Neutrophil (primary cell): ENCODE results near the gene C3orf52.

ENCODE experiments used
- H3K27ac ChIP-seq: fragments of 200-600 bp; sonication (generic); 2 replicates; pipeline ENCODE4 v1.5.1; 2016; ENCODE audit warnings: mild to moderate bottlenecking, moderate library complexity
- H3K27me3 ChIP-seq: fragments of 200-600 bp; sonication (generic); 2 replicates; pipeline ENCODE4 v1.6.0; 2016; ENCODE audit warnings: mild to moderate bottlenecking
- H3K36me3 ChIP-seq: fragments of 200-600 bp; sonication (generic); 2 replicates; pipeline ENCODE4 v1.5.1; 2017
- H3K4me1 ChIP-seq, 2 experiments: fragments of 200-600 bp in 1 of 2; sonication (generic) in 1 of 2; 1 replicate in 1 of 2; 2 replicates in 1 of 2; pipeline versions ENCODE4 v1.5.1 to v1.6.1; 2013 to 2016; ENCODE audit warnings: low read depth in 1 of 2, low read length in 1 of 2, mild to moderate bottlenecking in 1 of 2, moderate library complexity in 1 of 2; ENCODE audit not compliant: control insufficient read depth in 1 of 2, insufficient read depth in 1 of 2
- H3K4me3 ChIP-seq, 2 experiments: fragments of 200-600 bp in 1 of 2; sonication (generic) in 1 of 2; 1 replicate in 1 of 2; 2 replicates in 1 of 2; pipeline ENCODE4 v1.5.1; 2013 to 2016; ENCODE audit warnings: low read depth in 1 of 2, low read length in 1 of 2, mild to moderate bottlenecking in 1 of 2, moderate library complexity in 1 of 2
- H3K9me3 ChIP-seq: fragments of 200-600 bp; sonication (generic); 2 replicates; pipeline ENCODE4 v1.5.1; 2016
- TF ChIP-seq, protein P1 (sequence below): fragments of 200-600 bp; sonication (generic); IDR thresholded peaks from 2 replicates; pipeline ENCODE4 v1.5.1; 2016; ENCODE audit warnings: antibody characterized with exemption

The C3orf52 gene

GRCh38 chr3:112046599-112046998, 39.6 kb upstream of the C3orf52 start:
- H3K4me3 ChIP-seq, result no peak overlapping the region
- H3K27ac ChIP-seq, result no peak overlapping the region
- no peaks in the 10 kb centered on the region for H3K27me3 ChIP-seq
- no peaks in the 10 kb centered on the region for H3K36me3 ChIP-seq
- TF ChIP-seq, protein P1, sequence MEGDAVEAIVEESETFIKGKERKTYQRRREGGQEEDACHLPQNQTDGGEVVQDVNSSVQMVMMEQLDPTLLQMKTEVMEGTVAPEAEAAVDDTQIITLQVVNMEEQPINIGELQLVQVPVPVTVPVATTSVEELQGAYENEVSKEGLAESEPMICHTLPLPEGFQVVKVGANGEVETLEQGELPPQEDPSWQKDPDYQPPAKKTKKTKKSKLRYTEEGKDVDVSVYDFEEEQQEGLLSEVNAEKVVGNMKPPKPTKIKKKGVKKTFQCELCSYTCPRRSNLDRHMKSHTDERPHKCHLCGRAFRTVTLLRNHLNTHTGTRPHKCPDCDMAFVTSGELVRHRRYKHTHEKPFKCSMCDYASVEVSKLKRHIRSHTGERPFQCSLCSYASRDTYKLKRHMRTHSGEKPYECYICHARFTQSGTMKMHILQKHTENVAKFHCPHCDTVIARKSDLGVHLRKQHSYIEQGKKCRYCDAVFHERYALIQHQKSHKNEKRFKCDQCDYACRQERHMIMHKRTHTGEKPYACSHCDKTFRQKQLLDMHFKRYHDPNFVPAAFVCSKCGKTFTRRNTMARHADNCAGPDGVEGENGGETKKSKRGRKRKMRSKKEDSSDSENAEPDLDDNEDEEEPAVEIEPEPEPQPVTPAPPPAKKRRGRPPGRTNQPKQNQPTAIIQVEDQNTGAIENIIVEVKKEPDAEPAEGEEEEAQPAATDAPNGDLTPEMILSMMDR, result no peak
- peaks cover 0 to 4% of the 10 kb centered on the region in 2 experiments for H3K4me1 ChIP-seq
- H3K9me3 ChIP-seq, result no peaks in the 10 kb centered on the region

DNA sequence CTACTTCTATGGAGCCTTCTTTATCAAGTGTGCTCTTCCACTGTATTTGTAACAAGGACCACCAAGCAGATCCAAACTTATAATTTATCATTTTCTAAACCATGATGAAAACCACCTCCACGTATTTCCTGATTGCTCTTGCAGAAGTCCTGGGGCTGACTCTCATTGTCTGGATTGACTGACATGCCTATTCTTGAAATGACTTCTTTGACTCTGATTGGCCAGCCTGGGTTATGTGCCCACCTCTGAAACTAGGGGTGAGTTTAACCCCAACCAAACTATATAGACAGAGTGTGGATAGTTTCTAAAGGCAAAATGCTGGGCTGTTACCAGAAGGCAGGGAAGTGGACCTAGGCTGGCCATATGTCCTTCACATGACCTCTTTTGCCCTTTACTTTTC, 38.9 kb upstream of the C3orf52 start:
- TF ChIP-seq, protein P1, result no peak
- H3K4me1 ChIP-seq, result peaks cover 0 to 4% of the 10 kb centered on the region in 2 experiments
- H3K27me3 ChIP-seq, result no peaks in the 10 kb centered on the region
- no peak overlapping the region for H3K4me3 ChIP-seq
- no peaks in the 10 kb centered on the region for H3K9me3 ChIP-seq
- H3K27ac ChIP-seq, result no peak overlapping the region
- H3K36me3 ChIP-seq, result no peaks in the 10 kb centered on the region

GRCh38 chr3:112048911-112049310, 37.3 kb upstream of the C3orf52 start:
- H3K27ac ChIP-seq, result no peak overlapping the region
- TF ChIP-seq, protein P1, result no peak
- H3K4me3 ChIP-seq, result no peak overlapping the region
- no peaks in the 10 kb centered on the region for H3K27me3 ChIP-seq
- no peaks in the 10 kb centered on the region for H3K9me3 ChIP-seq
- H3K4me1 ChIP-seq, result peaks cover 0 to under 1% of the 10 kb centered on the region in 2 experiments
- H3K36me3 ChIP-seq, result no peaks in the 10 kb centered on the region

DNA sequence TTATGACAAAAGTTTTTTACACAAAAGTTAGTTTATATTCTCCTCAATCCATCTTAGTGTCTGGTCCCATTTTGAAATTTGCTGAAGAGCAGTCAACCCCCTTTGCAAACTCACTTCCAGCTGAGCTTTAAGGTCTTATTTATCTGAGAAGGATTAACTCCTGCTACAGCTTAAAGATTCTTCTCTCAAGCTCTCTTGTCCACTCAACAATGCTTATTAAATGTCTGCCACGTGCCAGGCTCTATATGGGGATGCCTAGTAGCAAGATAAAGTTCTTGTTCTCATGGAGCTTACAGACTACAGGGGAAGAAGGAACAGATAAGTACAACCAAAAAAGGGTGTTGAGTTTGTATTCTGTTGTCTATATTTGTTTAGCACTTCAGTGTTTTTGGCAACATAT, 33.0 kb upstream of the C3orf52 start:
- Histone ChIP-seq H3K9me3 (no peaks in the 10 kb centered on the region), H3K4me3 (no peak overlapping the region), H3K27ac (no peak overlapping the region), H3K36me3 (no peaks in the 10 kb centered on the region), H3K27me3 (no peaks in the 10 kb centered on the region), H3K4me1 (no peaks in the 10 kb centered on the region)
- TF ChIP-seq, protein P1, result no peak

DNA sequence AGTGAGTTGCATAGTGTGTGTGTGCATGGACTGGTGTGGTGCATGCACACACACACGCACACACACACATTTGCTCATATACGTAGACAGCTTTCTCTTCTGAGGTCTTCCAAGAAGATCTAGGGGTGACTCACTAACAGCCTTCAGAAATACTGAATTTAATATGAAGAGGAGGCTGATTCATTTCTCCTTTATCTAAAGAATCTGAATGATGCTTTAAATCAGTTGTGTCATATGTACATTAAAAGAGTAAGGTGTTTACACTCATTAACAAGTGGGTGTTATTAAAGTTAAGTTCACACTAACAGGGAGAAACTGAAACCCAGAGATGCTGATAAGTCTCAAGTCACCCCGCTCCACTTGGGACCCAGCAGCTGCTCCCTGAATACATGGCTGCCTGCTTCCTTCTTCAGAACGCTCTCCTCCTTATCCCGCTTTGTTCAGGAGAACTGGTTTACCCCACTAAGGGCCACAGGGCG, 29.7 kb upstream of the C3orf52 start:
- Histone ChIP-seq H3K27ac (no peak overlapping the region), H3K4me3 (no peak overlapping the region), H3K4me1 (no peaks in the 10 kb centered on the region), H3K9me3 (no peaks in the 10 kb centered on the region), H3K36me3 (no peaks in the 10 kb centered on the region), H3K27me3 (peaks cover 3% of the 10 kb centered on the region)
- TF ChIP-seq, protein P1, result no peak

- Histone ChIP-seq H3K27ac (no peak overlapping the region), H3K9me3 (no peaks in the 10 kb centered on the region), H3K36me3 (no peaks in the 10 kb centered on the region), H3K27me3 (peaks cover 3% of the 10 kb centered on the region), H3K4me1 (no peaks in the 10 kb centered on the region), H3K4me3 (no peak overlapping the region)
- TF ChIP-seq, protein P1, result no peak
Measured at GRCh38 chr3:112059497-112059896, 26.7 kb upstream of the C3orf52 start.
